HCT116 (cell line): ENCODE data around the gene RAB24. TPM values are rescaled to one million over a fixed set of nuclear protein-coding genes. Genes with fewer than 3 reads are reported as not detected.

Experiments used
- ATAC-seq: fragments of 200-7000 bp; cut with Tn5 transposase; 2 replicates; pipeline ENCODE4 v1.9.1; 2020; ENCODE audit warnings: mild to moderate bottlenecking, moderate library complexity
- BruUV-seq: library from RNA; stranded (reverse); fragments of 400-500 nt; replicated peaks from 2 replicates; lab custom pipeline; 2021; lab: Mats Ljungman, UMichigan
- CTCF ChIA-PET: fragments of 300-600 bp; sonication (Branson Sonifier 250); formaldehyde crosslinking; loops from one replicate; lab custom pipeline; 2021; ENCODE audit warnings: antibody characterized with exemption; lab: Charles Lee
- POLR2A ChIA-PET: fragments of 300-600, 350-600 bp; sonication (Branson Sonifier 250); formaldehyde crosslinking; loops from one replicate; lab custom pipeline; 2021; ENCODE audit warnings: antibody characterized with exemption; lab: Charles Lee
- RAD21 ChIA-PET, 2 experiments: fragments of 300-600 bp; sonication (Branson Sonifier 250); formaldehyde crosslinking; loops; one replicate each; lab custom pipeline; 2023; ENCODE audit warnings: low total read pairs in 2 of 2; ENCODE audit not compliant: uncharacterized antibody in 2 of 2, unreplicated experiment in 2 of 2, low non-redundant PET in 1 of 2; lab: Charles Lee
- DNase-seq: peaks from one replicate; pipeline ENCODE4 v3.0.0-alpha.2; 2010; ENCODE audit warnings: low read depth, low spot score
- H2AFZ ChIP-seq: fragments of 200-600 bp; shearing (Covaris generic), sonication (generic); 2 replicates; pipeline ENCODE4 v1.6.1; 2017; ENCODE audit warnings: low read depth, mixed run types, mixed read lengths, antibody characterized with exemption, low read length; ENCODE audit not compliant: poor library complexity, severe bottlenecking
- H3K27ac ChIP-seq: 2 replicates; pipeline ENCODE4 v1.5.1; 2012; ENCODE audit warnings: low read depth, low read length
- H3K27me3 ChIP-seq: fragments of 200-600 bp; sonication (generic); 2 replicates; pipeline ENCODE4 v1.6.1; 2016; ENCODE audit warnings: mixed run types, low read length, mixed read lengths; ENCODE audit not compliant: insufficient read depth
- H3K36me3 ChIP-seq, 2 experiments: fragments of 200-500 bp in 1 of 2; fragments of 200-600 bp in 1 of 2; sonication (Bioruptor generic) in 1 of 2; sonication (generic) in 1 of 2; 2 replicates each; pipeline versions ENCODE4 v1.5.1 to v1.6.1; 2014 to 2016; ENCODE audit warnings: low read length in 2 of 2, inconsistent platforms in 1 of 2, mixed read lengths in 1 of 2, mixed run types in 1 of 2; ENCODE audit not compliant: insufficient read depth in 2 of 2, control insufficient read depth in 1 of 2
- H3K4me1 ChIP-seq, 2 experiments: fragments of 200-600 bp in 1 of 2; sonication (generic) in 1 of 2; 2 replicates each; pipeline versions ENCODE4 v1.5.1 to v1.6.1; 2012 to 2017; ENCODE audit warnings: low read length in 2 of 2, inconsistent platforms in 1 of 2, mild to moderate bottlenecking in 1 of 2, mixed read lengths in 1 of 2, mixed run types in 1 of 2, moderate library complexity in 1 of 2; ENCODE audit not compliant: insufficient read depth in 2 of 2, control insufficient read depth in 1 of 2
- H3K4me2 ChIP-seq: fragments of 200-600 bp; sonication (generic); 2 replicates; pipeline ENCODE4 v1.6.1; 2017; ENCODE audit warnings: mixed run types, low read length, mixed read lengths
- H3K4me3 ChIP-seq, 2 experiments: fragments of 200-600 bp in 1 of 2; sonication (generic) in 1 of 2; replicated peaks in 1 of 2; 2 replicates each; pipeline ENCODE4 v1.5.1; 2011 to 2016; ENCODE audit warnings: low read length in 2 of 2, control low read depth in 1 of 2, low read depth in 1 of 2, mild to moderate bottlenecking in 1 of 2, mixed read lengths in 1 of 2, mixed run types in 1 of 2
- H3K79me2 ChIP-seq: fragments of 200-600 bp; sonication (generic); 2 replicates; pipeline ENCODE4 v1.6.1; 2017; ENCODE audit warnings: mild to moderate bottlenecking, mixed run types, low read length, moderate library complexity, mixed read lengths; ENCODE audit not compliant: insufficient read depth
- H3K9ac ChIP-seq: fragments of 200-600 bp; sonication (generic); 2 replicates; pipeline ENCODE4 v1.6.1; 2016; ENCODE audit warnings: low read length, mixed read lengths
- H3K9me2 ChIP-seq: fragments of 200-600 bp; sonication (generic), shearing (Covaris generic); 2 replicates; pipeline ENCODE4 v1.6.1; 2017; ENCODE audit warnings: mixed run types, mild to moderate bottlenecking, moderate library complexity; ENCODE audit not compliant: insufficient read depth
- H3K9me3 ChIP-seq, 2 experiments: fragments of 200-500 bp in 1 of 2; fragments of 200-600 bp in 1 of 2; sonication (Bioruptor generic) in 1 of 2; sonication (generic) in 1 of 2; 2 replicates each; pipeline ENCODE4 v1.6.1; 2014 to 2017; ENCODE audit warnings: low read length in 2 of 2, mixed read lengths in 2 of 2, inconsistent platforms in 1 of 2, low read depth in 1 of 2, mild to moderate bottlenecking in 1 of 2, mixed run types in 1 of 2, moderate library complexity in 1 of 2; ENCODE audit not compliant: control insufficient read depth in 1 of 2, insufficient read depth in 1 of 2
- H4K20me1 ChIP-seq: fragments of 200-600 bp; sonication (generic), shearing (Covaris generic); 2 replicates; pipeline ENCODE4 v1.6.1; 2017; ENCODE audit warnings: mixed run types, mild to moderate bottlenecking, moderate library complexity; ENCODE audit not compliant: insufficient read depth
- CEBPB ChIP-seq: IDR thresholded peaks from 2 replicates; pipeline ENCODE4 v1.6.1; 2012; ENCODE audit warnings: low read depth
- CTCF ChIP-seq, 3 experiments: fragments of 200-600 bp in 1 of 3; sonication (generic) in 1 of 3; IDR thresholded peaks in 2 of 3; conservative IDR thresholded peaks in 1 of 3; 2 replicates each; pipeline ENCODE4 v1.5.1; 2012 to 2017; ENCODE audit warnings: low read depth in 2 of 3, low read length in 2 of 3, antibody characterized with exemption in 1 of 3, borderline replicate concordance in 1 of 3, control low read depth in 1 of 3, mild to moderate bottlenecking in 1 of 3, mixed read lengths in 1 of 3, mixed run types in 1 of 3, moderate library complexity in 1 of 3; ENCODE audit not compliant: insufficient read depth in 1 of 3
- FOSL1 ChIP-seq: IDR thresholded peaks from 2 replicates; pipeline ENCODE4 v1.6.1; 2012; ENCODE audit warnings: low read depth
- POLR2A ChIP-seq: IDR thresholded peaks from 2 replicates; pipeline ENCODE4 v1.7.0; 2011; ENCODE audit warnings: borderline replicate concordance; ENCODE audit not compliant: insufficient read depth, insufficient read length; ENCODE audit errors: extremely low read depth
- RAD21 ChIP-seq: IDR thresholded peaks from 2 replicates; pipeline ENCODE4 v1.6.1; 2012; ENCODE audit warnings: low read depth, mild to moderate bottlenecking
- ZBTB33 ChIP-seq: IDR thresholded peaks from 2 replicates; pipeline ENCODE4 v1.6.1; 2011; ENCODE audit warnings: mild to moderate bottlenecking, low read length, moderate library complexity; ENCODE audit not compliant: insufficient replicate concordance; ENCODE audit errors: extremely low read depth
- intact Hi-C: fragments of 100-400 bp; cut with micrococcal nuclease; formaldehyde crosslinking; loops from 2 replicates; pipeline ENCODE4 v1.10.0; 2022
- total RNA-seq: library from RNA; stranded (reverse); gene quantifications from one replicate; pipeline ENCODE4 v1.2.1, GENCODE V29; 2021; ENCODE audit not compliant: unreplicated experiment

RAB24 gene
- total RNA-seq, 1 experiment from 2014 or later: 13.5 TPM

DNA sequence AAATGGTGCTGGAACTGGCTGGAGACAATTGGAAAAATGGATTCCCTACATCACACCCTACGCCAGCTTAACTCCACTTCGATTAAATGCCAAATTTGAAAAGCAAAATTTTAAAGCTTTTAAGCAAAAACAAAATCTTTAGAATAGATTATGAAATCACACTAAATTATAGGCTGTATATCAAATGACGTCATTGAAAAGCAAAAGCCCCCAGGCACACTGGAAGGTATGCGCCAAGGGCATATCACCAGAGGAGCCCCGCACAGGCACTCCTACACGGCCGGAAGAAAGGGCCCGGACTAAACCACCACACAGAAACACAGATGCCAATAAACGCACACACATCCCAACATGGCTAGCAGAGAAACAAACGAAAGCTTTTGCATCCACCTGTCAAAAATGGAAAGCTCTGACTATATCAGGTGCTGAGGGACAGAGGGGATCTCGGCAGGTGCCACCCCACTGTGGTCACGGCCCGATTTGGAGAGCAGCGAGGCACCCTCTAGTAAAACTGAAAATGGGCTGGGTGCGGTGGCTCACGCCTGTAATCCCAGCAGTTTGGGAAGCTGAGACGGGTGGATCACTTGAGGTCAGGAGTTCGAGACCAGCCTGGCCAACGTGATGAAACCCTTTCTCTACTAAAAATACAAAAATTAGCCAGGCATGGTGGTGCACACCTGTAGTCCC, 25.2 kb upstream of the RAB24 start:
- Histone ChIP-seq H3K79me2 (no peaks in the 10 kb centered on the region), H2AFZ (no peak overlapping the region), H3K9me2 (no peaks in the 10 kb centered on the region), H3K4me2 (no peak overlapping the region), H3K36me3 (peaks cover 0 to 7% of the 10 kb centered on the region in 2 experiments; a peak in 2 of 4 replicates), H3K9me3 (no peaks in the 10 kb centered on the region), H4K20me1 (no peaks in the 10 kb centered on the region), H3K9ac (no peak overlapping the region), H3K4me3 (no peak overlapping the region), H3K27ac (no peak overlapping the region), H3K27me3 (no peaks in the 10 kb centered on the region), H3K4me1 (peaks cover 7 to 11% of the 10 kb centered on the region in 2 experiments; a peak in 3 of 4 replicates)
- RAD21 ChIA-PET: no interaction called here
- TF ChIP-seq FOSL1 (no peak), RAD21 (no peak), CTCF (IDR thresholded peaks at IDR 0.05 in 2 of 3, conservative IDR thresholded peaks at IDR 0.05 in 1 of 3; ENCODE audit: borderline replicate concordance in 1 of 3, insufficient read depth in 1 of 3, low read depth in 2 of 3, low read length in 2 of 3) (no peak), CEBPB (no peak), POLR2A (no peak), ZBTB33 (no peak)
- POLR2A ChIA-PET: interaction anchor here (1.0 kb wide), 1 partner anchor 169 kb away, joined by 3 read pairs; the partner anchor contains the start of gene PDLIM7
- intact Hi-C loops: no loop called here
- ATAC-seq (no peak), DNase-seq (no peak)
- no TSS peak for BruUV-seq
- CTCF ChIA-PET: no interaction called here
